ENCODE data around the gene GLB1L3.
"Not testable (repeated sequence)": the region's sequence is repeated elsewhere in the genome, so short reads cannot be mapped to it uniquely, and the experiment has no call there.

GLB1L3 gene

GRCh38 chr11:134344497-134345236, 68.5 kb downstream of the GLB1L3 start:
- H3K4me1 ChIP-seq (ENCODE audit: control insufficient read depth, insufficient read depth, low read length); H3K4me3 ChIP-seq (ENCODE audit: low read depth, low read length); H3K27ac ChIP-seq (ENCODE audit: extremely low read depth, low read depth, low read length); H3K36me3 ChIP-seq (ENCODE audit: control insufficient read depth in 2 of 2, insufficient read depth in 1 of 2, low read length in 2 of 2); CTCF ChIA-PET; H3K9me3 ChIP-seq (ENCODE audit: control insufficient read depth, insufficient read depth, low read depth, low read length): not testable (repeated sequence)
- POLR2A ChIA-PET, result interaction anchor here (0.7 kb wide), 1 partner anchor 63 kb away, joined by 4 read pairs; no protein-coding TSS in a partner anchor

GRCh38 chr11:134345237-134345550, 69.0 kb downstream of the GLB1L3 start:
- Histone ChIP-seq H3K4me1 (ENCODE audit: control insufficient read depth, insufficient read depth, low read length) (no peaks in the 10 kb centered on the region), H3K36me3 (ENCODE audit: control insufficient read depth in 2 of 2, insufficient read depth in 1 of 2, low read length in 2 of 2) (peaks cover 0 to 13% of the 10 kb centered on the region in 2 experiments; a peak in 2 of 3 replicates), H3K9me3 (ENCODE audit: control insufficient read depth, insufficient read depth, low read depth, low read length) (no peaks in the 10 kb centered on the region), H3K4me3 (ENCODE audit: low read depth, low read length) (no peak overlapping the region), H3K27ac (ENCODE audit: extremely low read depth, low read depth, low read length) (no peak overlapping the region)
- no peak for TF ChIP-seq ZNF140 (tag by site-specific recombination; IDR thresholded peaks at IDR 0.05)
- no peak for TF ChIP-seq ZNF423 (tag by site-specific recombination; IDR thresholded peaks at IDR 0.05)
- no peak for TF ChIP-seq ZNF521 (tag by site-specific recombination; IDR thresholded peaks at IDR 0.05)
- TF ChIP-seq GLI2 (tag by site-specific recombination; IDR thresholded peaks at IDR 0.05; ENCODE audit: borderline replicate concordance, low read depth), result no peak
- no peak for TF ChIP-seq HOXD13 (CRISPR knock-in tag; IDR thresholded peaks at IDR 0.05; ENCODE audit: borderline replicate concordance)
- no peak for TF ChIP-seq ZNF274 (IDR thresholded peaks at IDR 0.05; ENCODE audit: low read length)
- TF ChIP-seq ZNF274 (tag by site-specific recombination; IDR thresholded peaks at IDR 0.05; ENCODE audit: borderline replicate concordance), result no peak
- no peak for TF ChIP-seq ZNF600 (tag by site-specific recombination; IDR thresholded peaks at IDR 0.05)
- no peak for TF ChIP-seq ZNF112 (tag by site-specific recombination; IDR thresholded peaks at IDR 0.05)
- TF ChIP-seq ZNF621 (tag by site-specific recombination; IDR thresholded peaks at IDR 0.05), result no peak
- TF ChIP-seq ZFP37 (tag by site-specific recombination; IDR thresholded peaks at IDR 0.05), result no peak
- TF ChIP-seq SP3 (tag by site-specific recombination; IDR thresholded peaks at IDR 0.05), result no peak
- no peak for TF ChIP-seq ZNF266 (tag by site-specific recombination; IDR thresholded peaks at IDR 0.05; ENCODE audit: low read depth)
- ChIA-PET CTCF (no interaction called here), POLR2A (no interaction called here)

- Histone ChIP-seq H3K4me3 (ENCODE audit: low read depth, low read length) (no peak overlapping the region), H3K27ac (ENCODE audit: extremely low read depth, low read depth, low read length) (no peak overlapping the region), H3K4me1 (ENCODE audit: control insufficient read depth, insufficient read depth, low read length) (no peaks in the 10 kb centered on the region), H3K9me3 (ENCODE audit: control insufficient read depth, insufficient read depth, low read depth, low read length) (no peaks in the 10 kb centered on the region), H3K36me3 (ENCODE audit: control insufficient read depth in 2 of 2, insufficient read depth in 1 of 2, low read length in 2 of 2) (peaks cover 0 to 16% of the 10 kb centered on the region in 2 experiments; a peak in 2 of 3 replicates)
- ChIA-PET POLR2A (no interaction called here), CTCF (interaction anchor here (0.6 kb wide), 1 partner anchor 522 kb away, joined by 3 read pairs; no protein-coding TSS in a partner anchor)
- TF ChIP-seq SETDB1 (IDR thresholded peaks at IDR 0.05; ENCODE audit: insufficient read length, low read length), result no peak
- TF ChIP-seq ZNF175 (tag by site-specific recombination; IDR thresholded peaks at IDR 0.05), result no peak
- no peak for TF ChIP-seq ZNF555 (tag by site-specific recombination; conservative IDR thresholded peaks at IDR 0.05)
- no peak for TF ChIP-seq ZNF501 (tag by site-specific recombination; IDR thresholded peaks at IDR 0.05)
- TF ChIP-seq HOXD13 (CRISPR knock-in tag; IDR thresholded peaks at IDR 0.05; ENCODE audit: borderline replicate concordance), result no peak
- TF ChIP-seq ZNF530 (tag by site-specific recombination; IDR thresholded peaks at IDR 0.05; ENCODE audit: low read depth), result no peak
- no peak for TF ChIP-seq MEIS1 (CRISPR knock-in tag; IDR thresholded peaks at IDR 0.05; ENCODE audit: borderline replicate concordance)
- TF ChIP-seq REPIN1 (tag by site-specific recombination; IDR thresholded peaks at IDR 0.05; ENCODE audit: low read depth), result no peak
- TF ChIP-seq PRDM10 (tag by site-specific recombination; IDR thresholded peaks at IDR 0.05), result no peak
- no peak for TF ChIP-seq ZNF214 (tag by site-specific recombination; IDR thresholded peaks at IDR 0.05; ENCODE audit: borderline replicate concordance)
- TF ChIP-seq BCL11B (tag by site-specific recombination; IDR thresholded peaks at IDR 0.05; ENCODE audit: low read depth), result no peak
- TF ChIP-seq ZFP69B (tag by site-specific recombination; IDR thresholded peaks at IDR 0.05), result no peak
- TF ChIP-seq ZNF211 (tag by site-specific recombination; IDR thresholded peaks at IDR 0.05; ENCODE audit: low read depth), result no peak
- no peak for TF ChIP-seq GFI1B (tag by site-specific recombination; IDR thresholded peaks at IDR 0.05)
- no peak for TF ChIP-seq ZNF292 (tag by site-specific recombination; IDR thresholded peaks at IDR 0.05; ENCODE audit: borderline replicate concordance, low read depth)
- TF ChIP-seq SALL2 (tag by site-specific recombination; IDR thresholded peaks at IDR 0.05; ENCODE audit: borderline replicate concordance), result no peak
These were observed 70.2 kb downstream of the GLB1L3 start for GRCh38 chr11:134346101-134346975.
